ENCODE data around the gene CYP20A1. TPM values are rescaled to one million over a fixed set of nuclear protein-coding genes. Genes with fewer than 3 reads are reported as not detected.
A peak's percentile ranks its signal among the peaks of the same experiment; 100 is the strongest.

Gene CYP20A1
- total RNA-seq, 1 experiment from 2014 or later, result 19.8 TPM

- Histone ChIP-seq H3K27ac (ENCODE audit: low read length) (no peak overlapping the region), H3K36me3 (ENCODE audit: control insufficient read depth, insufficient read depth, low read length) (no peaks in the 10 kb centered on the region; the same call in 1 of the 2 replicates), H3K4me3 (ENCODE audit: low read depth in 2 of 2, low read length in 2 of 2) (no peak overlapping the region), H3K4me1 (ENCODE audit: control insufficient read depth, insufficient read depth, low read length) (peaks cover 18% of the 10 kb centered on the region), H3K9me3 (ENCODE audit: control insufficient read depth, insufficient read depth, low read depth, low read length) (no peaks in the 10 kb centered on the region), H3K27me3 (ENCODE audit: control insufficient read depth, insufficient read depth, low read length) (no peaks in the 10 kb centered on the region)
- CTCF ChIA-PET, result no interaction called here
- intact Hi-C loops (cut with micrococcal nuclease; ENCODE audit: unreplicated experiment) (no loop called here), in situ Hi-C loops (cut with HindIII; ENCODE audit: low pct_unique_long_range_greater_than_20kb, low sequenced_read_pairs) (no loop called here)
- TF ChIP-seq REST (IDR thresholded peaks at IDR 0.05; ENCODE audit: insufficient read depth in 1 of 2, low read depth in 2 of 2, low read length in 1 of 2), result no peak
- TF ChIP-seq SIN3A (IDR thresholded peaks at IDR 0.05; ENCODE audit: borderline replicate concordance, insufficient read depth, low read depth, low read length), result no peak
- TF ChIP-seq TCF7L2 (IDR thresholded peaks at IDR 0.05; ENCODE audit: low read depth, low read length), result no peak
- TF ChIP-seq CTCF (IDR thresholded peaks at IDR 0.05), result no peak
- no peak for TF ChIP-seq POLR2AphosphoS5 (IDR thresholded peaks at IDR 0.05; ENCODE audit: low read depth, low read length)
- POLR2A ChIA-PET, result no interaction called here
- BruUV-seq (replicated peaks), result no TSS peak
- ATAC-seq, result no peak
- no peak for DNase-seq (ENCODE audit: low read depth, low spot score)
These were observed 99.5 kb downstream of the CYP20A1 start for GRCh38 chr2:203338322-203338721.

GRCh38 chr2:203340791-203341487 is 102.1 kb downstream of the CYP20A1 start:
- DNase-seq (ENCODE audit: low read depth, low spot score) (no peak), ATAC-seq (peak; percentile 92)
- Histone ChIP-seq H3K36me3 (ENCODE audit: control insufficient read depth, insufficient read depth, low read length) (no peaks in the 10 kb centered on the region), H3K9me3 (ENCODE audit: control insufficient read depth, insufficient read depth, low read depth, low read length) (no peaks in the 10 kb centered on the region), H3K4me1 (ENCODE audit: control insufficient read depth, insufficient read depth, low read length) (peaks cover 18% of the 10 kb centered on the region), H3K27me3 (ENCODE audit: control insufficient read depth, insufficient read depth, low read length) (no peaks in the 10 kb centered on the region), H3K27ac (ENCODE audit: low read length) (peak overlapping the region; percentile 17; the same call in 1 of the 2 replicates), H3K4me3 (ENCODE audit: low read depth in 2 of 2, low read length in 2 of 2) (no peak overlapping the region)
- in situ Hi-C loops (cut with HindIII; ENCODE audit: low pct_unique_long_range_greater_than_20kb, low sequenced_read_pairs) (no loop called here), intact Hi-C loops (cut with micrococcal nuclease; ENCODE audit: unreplicated experiment) (no loop called here)
- TF ChIP-seq POLR2AphosphoS5 (IDR thresholded peaks at IDR 0.05; ENCODE audit: low read depth, low read length) (no peak), SIN3A (IDR thresholded peaks at IDR 0.05; ENCODE audit: borderline replicate concordance, insufficient read depth, low read depth, low read length) (no peak), TCF7L2 (IDR thresholded peaks at IDR 0.05; ENCODE audit: low read depth, low read length) (no peak), REST (IDR thresholded peaks at IDR 0.05; ENCODE audit: insufficient read depth in 1 of 2, low read depth in 2 of 2, low read length in 1 of 2) (no peak), CTCF (IDR thresholded peaks at IDR 0.05) (no peak)
- no TSS peak for BruUV-seq (replicated peaks)
- ChIA-PET CTCF (no interaction called here), POLR2A (no interaction called here)
